Heart left ventricle (tissue), 16 donors: Measurements from ENCODE around the gene ARHGAP18. TPM values are rescaled to one million over a fixed set of nuclear protein-coding genes. Genes with fewer than 3 reads are reported as not detected.
"Not testable (repeated sequence)": the region's sequence is repeated elsewhere in the genome, so short reads cannot be mapped to it uniquely, and the experiment has no call there.

ENCODE experiments used
- ATAC-seq, 4 donors: fragments of 200-7000 bp; cut with Tn5 transposase; one replicate each; pipeline ENCODE4 v1.9.1; 2020 to 2022; ENCODE audit warnings: moderate library complexity in 4 of 4, mild to moderate bottlenecking in 3 of 4, moderate number of reproducible peaks in 1 of 4
- DNase-seq, 5 donors: peaks; one replicate each; pipeline ENCODE4 v3.0.0-alpha.2; 2020
- H3K27ac ChIP-seq, 12 donors: fragments of 200-600 bp; sonication (generic) in 4 of 12; one replicate each; pipeline versions ENCODE4 v1.5.0 to v1.8.0; 2016 to 2022; ENCODE audit warnings: mild to moderate bottlenecking in 2 of 12
- H3K27me3 ChIP-seq, 9 donors: fragments of 200-600 bp; sonication (generic) in 2 of 9; one replicate each; pipeline versions ENCODE4 v1.5.1 to v1.8.0; 2016 to 2022; ENCODE audit warnings: mild to moderate bottlenecking in 3 of 9
- H3K36me3 ChIP-seq, 9 donors: fragments of 200-600 bp; sonication (generic) in 2 of 9; one replicate each; pipeline versions ENCODE4 v1.5.0 to v1.8.0; 2018 to 2022; ENCODE audit warnings: mild to moderate bottlenecking in 2 of 9
- H3K4me1 ChIP-seq, 12 donors: fragments of 200-600 bp; sonication (generic) in 4 of 12; one replicate each; pipeline versions ENCODE4 v1.5.0 to v1.8.0; 2016 to 2022; ENCODE audit warnings: mild to moderate bottlenecking in 3 of 12
- H3K4me3 ChIP-seq, 12 donors: fragments of 200-600 bp; sonication (generic) in 4 of 12; one replicate each; pipeline versions ENCODE4 v1.5.0 to v1.8.0; 2017 to 2022; ENCODE audit warnings: mild to moderate bottlenecking in 9 of 12, moderate library complexity in 4 of 12
- H3K9me3 ChIP-seq, 12 donors: fragments of 200-600 bp; sonication (generic) in 4 of 12; one replicate each; pipeline versions ENCODE4 v1.5.0 to v1.8.0; 2016 to 2022; ENCODE audit warnings: mild to moderate bottlenecking in 1 of 12
- POLR2A ChIP-seq, 2 donors: fragments of 450-650 bp; IDR thresholded peaks; one replicate each; pipeline ENCODE4 v1.6.1; 2017; ENCODE audit warnings: antibody characterized with exemption in 2 of 2, mild to moderate bottlenecking in 2 of 2, moderate library complexity in 2 of 2
- WGBS, 4 donors: extraction: QIAGEN DNeasy Blood & Tissue Kit in 2 of 4; methylation state at CpG; one replicate each; pipeline versions ENCODE4 v1.1.5 to v1.1.7; 2013 to 2018; 5-methylcytosine and 5-hydroxymethylcytosine counted together
- intact Hi-C, 10 donors: fragments of 100-400 bp; cut with DNase I; formaldehyde crosslinking; loops; one replicate each; pipeline versions ENCODE4 v1.11.1 to v1.14.2; 2022
- polyA plus RNA-seq, 2 donors: library from polyadenylated mRNA; stranded (reverse); fragments of 200-250 nt; gene quantifications; one replicate each; pipeline ENCODE4 v1.2.3, GENCODE V29; 2013
- total RNA-seq, 9 donors: library from RNA; depleted of rRNA in 2 of 9; stranded (reverse); fragments of >200 nt in 2 of 9; fragmentation: NEBNext Ultra II Directional in 3 of 9; extraction: Animal tissue kit (Norgen Biotek cat#: 25700) in 3 of 9; gene quantifications; one replicate each; pipeline versions ENCODE4 v1.1.0 to v1.2.4, GENCODE V29; 2016 to 2023
- TF ChIP-seq, protein P1 (sequence below), 12 donors: fragments of 200-600 bp; sonication (generic) in 4 of 12; IDR thresholded peaks; one replicate each; pipeline versions ENCODE4 v1.5.0 to v1.8.0; 2018 to 2022; ENCODE audit warnings: antibody characterized with exemption in 12 of 12, mild to moderate bottlenecking in 5 of 12
- donor health status: ischemic (EF 13 %, LVEDD 7.1; RV severe dilation, severe dysfunction).
- donor health status: healthy with polysubstance abuse.
- donor health status: DM: no; HTN: yes; CAD: no.
- donor health status: DM: no; HTN: no; CAD: no.
- donor health status: ischemic (EF 25% LVEDD 6.9; RV normal size, moderate dysfunction).
- donor health status: ischemic (EF 25% LVEDD 5.7; RV mildly dilated, moderate dysfunction).
- donor health status: healthy.
- donor health status: DM: yes; HTN: yes; CAD: no.
- donor health status: ischemic (EF 35%, LVEDD 5.7; RV mildly dilated, moderate dysfunction).
- donor health status: nonischemic (EF 11% LVEDD 7.7; RV severe dilation, severe dysfunction).
- donor health status: DM: yes; HTN: yes; CAD: no.
- donor health status: PGD.
- donor health status: ischemic (EF 29% LVEDD 5.4; RV normal size, mild dysfunction).
- donor health status: nonischemic (EF 23%, LVEDD 6.1; RV moderate dilation, normal function).

ARHGAP18 gene
- total and polyA plus RNA-seq, 11 donors: 1.6 to 26.4 (median 3.9) TPM

DNA sequence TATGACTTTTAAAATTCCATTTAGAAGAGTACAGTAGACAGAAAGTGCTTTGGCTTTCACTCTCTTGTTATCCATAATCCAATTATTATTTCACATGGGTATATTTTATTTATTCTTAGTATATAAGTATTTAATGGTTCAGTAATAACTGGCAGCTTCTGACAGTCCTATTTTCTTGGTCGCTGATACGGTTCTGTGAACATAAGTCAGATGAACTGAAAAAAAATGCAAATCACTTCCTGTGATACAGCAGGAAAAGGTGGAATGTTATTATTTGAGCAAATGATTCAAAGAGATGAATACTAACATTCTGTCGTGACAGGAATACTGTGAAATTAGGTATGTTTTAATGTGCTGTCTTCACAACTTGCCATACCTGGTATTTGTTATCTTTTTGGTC lies 132.3 kb downstream of the ARHGAP18 start:
- Histone ChIP-seq H3K4me1 (peaks cover 0 to 8% (median 0%) of the 10 kb centered on the region in 12 donors), H3K4me3 (no peak overlapping the region), H3K9me3 (no peaks in the 10 kb centered on the region), H3K27ac (no peak overlapping the region), H3K36me3 (peaks cover 0 to 43% (median 5%) of the 10 kb centered on the region in 9 donors), H3K27me3 (no peaks in the 10 kb centered on the region)
- DNase-seq (no peak), ATAC-seq (no peak)
- no peak for TF ChIP-seq POLR2A (IDR thresholded peaks at IDR 0.05)
- TF ChIP-seq, protein P1, sequence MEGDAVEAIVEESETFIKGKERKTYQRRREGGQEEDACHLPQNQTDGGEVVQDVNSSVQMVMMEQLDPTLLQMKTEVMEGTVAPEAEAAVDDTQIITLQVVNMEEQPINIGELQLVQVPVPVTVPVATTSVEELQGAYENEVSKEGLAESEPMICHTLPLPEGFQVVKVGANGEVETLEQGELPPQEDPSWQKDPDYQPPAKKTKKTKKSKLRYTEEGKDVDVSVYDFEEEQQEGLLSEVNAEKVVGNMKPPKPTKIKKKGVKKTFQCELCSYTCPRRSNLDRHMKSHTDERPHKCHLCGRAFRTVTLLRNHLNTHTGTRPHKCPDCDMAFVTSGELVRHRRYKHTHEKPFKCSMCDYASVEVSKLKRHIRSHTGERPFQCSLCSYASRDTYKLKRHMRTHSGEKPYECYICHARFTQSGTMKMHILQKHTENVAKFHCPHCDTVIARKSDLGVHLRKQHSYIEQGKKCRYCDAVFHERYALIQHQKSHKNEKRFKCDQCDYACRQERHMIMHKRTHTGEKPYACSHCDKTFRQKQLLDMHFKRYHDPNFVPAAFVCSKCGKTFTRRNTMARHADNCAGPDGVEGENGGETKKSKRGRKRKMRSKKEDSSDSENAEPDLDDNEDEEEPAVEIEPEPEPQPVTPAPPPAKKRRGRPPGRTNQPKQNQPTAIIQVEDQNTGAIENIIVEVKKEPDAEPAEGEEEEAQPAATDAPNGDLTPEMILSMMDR (IDR thresholded peaks at IDR 0.05): no peak
- 66 to 80% (median 73%) methylated on average over 3 of the region's 3 CpGs for WGBS, 4 donors
- intact Hi-C loops: loop anchor here in 4 of 10 donors (5.0 to 10.0 kb wide), 3 partner anchors 75 to 1843 kb away; no protein-coding TSS in a partner anchor

DNA sequence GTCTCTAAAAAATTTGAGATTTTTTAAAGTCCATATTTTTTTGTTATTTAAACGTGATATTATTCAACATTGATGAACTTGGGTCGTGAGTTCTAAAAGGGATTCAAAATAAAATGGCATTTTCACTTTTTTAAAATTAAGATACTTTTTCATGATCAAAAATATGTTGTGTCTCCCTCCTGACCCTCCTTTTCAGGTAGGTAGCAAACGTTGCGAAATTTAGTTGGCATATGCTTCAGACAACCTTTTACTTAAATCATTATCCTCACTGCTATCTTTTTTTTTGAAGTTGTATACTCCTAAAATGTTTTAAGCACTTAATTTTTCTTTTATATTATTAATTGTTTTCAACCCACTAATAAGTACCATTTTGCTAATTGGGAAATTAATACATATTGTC lies 133.5 kb downstream of the ARHGAP18 start:
- no peak for ATAC-seq
- intact Hi-C loops: loop anchor here in 4 of 10 donors (5.0 to 10.0 kb wide), 3 partner anchors 74 to 1842 kb away; no protein-coding TSS in a partner anchor
- H3K4me3 ChIP-seq: no peak overlapping the region
- TF ChIP-seq, protein P1 (IDR thresholded peaks at IDR 0.05): no peak
- TF ChIP-seq POLR2A (IDR thresholded peaks at IDR 0.05): no peak
- H3K27me3 ChIP-seq: no peaks in the 10 kb centered on the region
- no peak for DNase-seq
- H3K4me1 ChIP-seq: peaks cover 0 to 8% (median 0%) of the 10 kb centered on the region in 12 donors
- peaks cover 0 to 36% (median 5%) of the 10 kb centered on the region in 9 donors for H3K36me3 ChIP-seq
- no peak overlapping the region for H3K27ac ChIP-seq
- WGBS, 4 donors: 86 to 90% (median 87%) methylated on average over 4 of the region's 4 CpGs
- peaks cover 0 to 7% (median 0%) of the 10 kb centered on the region in 12 donors for H3K9me3 ChIP-seq

DNA sequence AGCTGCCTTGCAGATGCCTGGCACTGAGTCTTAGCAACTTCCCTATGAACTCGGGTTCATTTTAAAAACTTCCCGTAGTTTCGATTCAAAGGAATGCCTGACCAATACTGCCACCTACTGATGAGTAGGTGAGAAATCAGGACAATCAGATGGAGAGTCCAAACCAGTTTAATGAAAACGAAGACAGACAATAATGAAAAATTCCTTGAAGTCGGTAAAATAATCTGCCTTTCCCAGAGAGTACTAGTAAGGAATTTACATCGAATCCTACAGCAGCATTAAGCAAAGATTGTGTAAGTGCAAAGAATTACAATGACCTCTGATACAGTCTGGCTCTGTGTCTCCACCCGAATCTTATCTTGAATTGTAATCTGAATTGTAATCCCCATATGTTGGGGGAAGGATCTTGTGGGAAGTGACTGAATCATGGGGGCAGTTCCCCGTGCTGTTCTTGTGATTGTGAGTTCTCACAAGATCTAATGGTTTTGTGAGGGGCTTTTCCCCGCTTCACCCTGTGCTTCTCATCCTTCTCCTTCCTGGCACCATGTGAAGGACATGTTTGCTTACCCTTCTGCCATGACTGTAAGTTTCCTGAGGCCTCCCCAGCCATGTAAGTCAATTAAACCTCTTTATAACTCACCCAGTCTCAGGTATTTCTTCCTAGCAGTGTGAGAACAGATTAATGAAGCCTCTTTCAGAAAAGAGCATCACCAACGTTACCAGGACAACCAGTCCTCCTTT lies 134.4 kb downstream of the ARHGAP18 start:
- H3K27ac ChIP-seq: peak overlapping the region in 1 of 12 donors; percentile 23
- DNase-seq: no peak
- H3K9me3 ChIP-seq: peaks cover 0 to 13% (median 0%) of the 10 kb centered on the region in 12 donors
- ATAC-seq: peak; percentile 47 to 72 (median 70)
- intact Hi-C loops: loop anchor here in 8 of 10 donors (1.0 to 10.0 kb wide), 5 partner anchors 73 to 1841 kb away; no protein-coding TSS in a partner anchor
- peak overlapping the region in 9 of 12 donors; percentile 11 to 47 (median 30) for H3K4me3 ChIP-seq
- 27 to 34% (median 30%) methylated on average over 10 of the region's 10 CpGs for WGBS, 4 donors
- TF ChIP-seq POLR2A (IDR thresholded peaks at IDR 0.05): no peak
- TF ChIP-seq, protein P1 (IDR thresholded peaks at IDR 0.05): peak; percentile 56 to 82 (median 66)
- no peaks in the 10 kb centered on the region for H3K27me3 ChIP-seq
- H3K36me3 ChIP-seq: peaks cover 0 to 30% (median 5%) of the 10 kb centered on the region in 9 donors
- H3K4me1 ChIP-seq: peaks cover 0 to 8% (median 0%) of the 10 kb centered on the region in 12 donors

DNA sequence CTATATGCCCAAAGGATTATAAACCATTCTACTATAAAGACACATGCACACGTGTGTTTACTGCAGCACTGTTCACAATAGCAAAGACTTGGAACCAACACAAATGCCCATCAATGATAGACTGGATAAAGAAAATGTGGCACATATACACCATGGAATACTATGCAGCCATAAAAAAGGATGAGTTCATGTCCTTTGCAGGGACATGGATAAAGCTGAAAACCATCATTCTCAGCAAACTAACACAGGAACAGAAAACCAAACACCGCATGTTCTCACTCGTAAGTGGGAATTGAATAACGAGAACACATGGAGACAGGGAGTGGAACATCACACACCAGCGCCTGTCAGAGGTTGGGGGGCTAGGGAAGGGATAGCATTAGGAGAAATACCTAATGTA lies 135.4 kb downstream of the ARHGAP18 start:
- H3K36me3 ChIP-seq: peaks cover 0 to 26% (median 2%) of the 10 kb centered on the region in 9 donors
- intact Hi-C loops: loop anchor here in 8 of 10 donors (1.0 to 10.0 kb wide), 5 partner anchors 72 to 1840 kb away; no protein-coding TSS in a partner anchor
- ATAC-seq, H3K4me3 ChIP-seq, H3K27ac ChIP-seq, H3K4me1 ChIP-seq, H3K27me3 ChIP-seq, DNase-seq: not testable (repeated sequence)
- peaks cover 0 to 17% (median 0%) of the 10 kb centered on the region in 12 donors for H3K9me3 ChIP-seq
- 96 to 99% (median 97%) methylated on average over 5 of the region's 5 CpGs for WGBS, 4 donors

DNA sequence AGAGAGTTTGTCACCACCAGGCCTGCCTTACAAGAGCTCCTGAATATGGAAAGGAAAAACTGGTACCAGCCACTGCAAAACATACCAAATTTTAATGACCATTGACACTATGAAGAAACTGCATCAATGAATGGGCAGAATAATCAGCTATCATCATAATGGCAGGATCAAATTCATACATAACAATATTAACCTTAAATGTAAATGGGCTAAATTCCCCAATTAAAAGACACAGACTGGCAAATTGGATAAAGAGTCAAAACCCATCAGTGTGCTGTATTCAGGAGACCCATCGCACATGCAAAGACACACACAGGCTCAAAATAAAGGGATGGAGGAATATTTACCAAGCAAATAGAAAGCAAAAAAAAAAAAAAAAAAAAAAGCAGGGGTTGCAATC lies 139.0 kb downstream of the ARHGAP18 start:
- WGBS, 4 donors: 97 to 100% (median 99%) methylated on average over 1 of the region's 1 CpG
- not testable (repeated sequence) for ATAC-seq, DNase-seq, H3K36me3 ChIP-seq, H3K4me3 ChIP-seq, H3K27ac ChIP-seq, H3K27me3 ChIP-seq, H3K4me1 ChIP-seq
- peaks cover 0 to 17% (median 0%) of the 10 kb centered on the region in 12 donors for H3K9me3 ChIP-seq
- intact Hi-C loops: loop anchor here in 1 of 10 donors (10.0 kb wide), 1 partner anchor 1836 kb away; no protein-coding TSS in a partner anchor
